HG02840 (cell line): ENCODE data around the gene ARHGAP23.

ENCODE experiments used
- ATAC-seq: cut with Tn5 transposase; IDR thresholded peaks from one replicate; pipeline ENCODE4 v1.9.1; 2021; ENCODE audit warnings: mild to moderate bottlenecking, moderate library complexity, moderate number of reproducible peaks; ENCODE audit not compliant: unreplicated experiment, low FRiP score

ARHGAP23 gene

GRCh38 chr17:38560503-38561318, 132.4 kb downstream of the ARHGAP23 start:
- no peak for ATAC-seq

DNA sequence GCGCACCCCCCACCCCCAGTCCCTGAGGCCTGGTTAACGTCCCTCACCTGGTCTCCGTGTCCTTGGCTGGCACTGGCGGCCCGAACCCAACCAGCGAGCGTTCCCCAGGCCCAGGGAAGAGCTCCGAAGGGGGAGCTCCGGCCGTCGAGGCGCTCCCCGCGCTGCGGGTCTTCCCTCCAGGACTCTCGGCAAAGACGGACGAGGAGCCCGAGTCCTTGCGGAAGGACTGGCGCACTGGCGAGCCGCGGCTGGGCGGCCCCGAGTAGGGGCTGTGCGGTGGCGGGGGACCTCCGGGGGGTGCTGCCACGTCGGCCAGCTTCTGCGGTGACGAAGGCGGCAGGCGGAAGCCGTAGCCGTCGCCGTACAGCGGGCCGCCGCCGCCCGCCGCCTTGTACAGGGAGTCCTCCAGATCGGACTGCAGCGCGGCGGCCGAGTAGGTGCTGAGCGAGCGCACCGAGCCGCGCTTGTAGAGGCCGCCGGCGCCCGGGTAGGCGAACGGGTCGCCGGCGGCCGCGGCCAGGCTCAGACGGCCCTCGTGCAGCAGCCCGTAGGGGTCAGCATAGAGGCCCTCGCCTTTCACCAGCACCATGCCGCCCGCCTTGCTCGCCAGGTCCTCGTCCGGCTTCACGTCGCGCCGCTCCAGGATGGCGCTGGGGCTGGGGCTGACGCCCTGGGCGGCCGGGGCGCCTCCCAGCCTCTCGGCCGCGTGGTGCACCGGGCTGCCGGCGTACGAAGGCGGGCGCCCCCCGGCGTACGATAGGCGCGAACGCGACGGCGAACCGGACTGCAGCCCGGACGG, 133.4 kb downstream of the ARHGAP23 start:
- ATAC-seq, result no peak
